ENCODE results near the gene SLC39A11.

SLC39A11 gene

DNA sequence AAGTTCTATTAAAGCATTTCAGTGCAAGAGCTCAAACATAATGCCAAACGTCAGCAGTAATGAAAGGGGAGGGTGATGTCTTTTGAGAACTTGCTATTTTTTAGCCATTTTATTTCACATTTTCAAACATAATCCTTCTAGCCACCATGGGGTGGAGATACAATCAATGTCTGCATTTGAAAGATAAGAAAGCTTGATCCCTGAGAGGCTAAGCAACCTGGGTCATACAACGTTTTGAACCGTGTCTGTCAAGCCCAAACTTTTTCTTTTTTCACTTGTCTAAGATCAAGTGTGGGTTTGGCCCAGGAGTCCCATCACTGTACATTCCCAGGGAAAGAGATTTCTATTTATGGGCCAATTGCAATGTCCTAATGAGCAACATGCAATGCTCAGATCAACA is 331.1 kb downstream of the SLC39A11 start:
- no peak overlapping the region for H3K4me3 ChIP-seq (ENCODE audit: low read depth, low read length)
- DNase-seq (ENCODE audit: low read depth), result no peak

DNA sequence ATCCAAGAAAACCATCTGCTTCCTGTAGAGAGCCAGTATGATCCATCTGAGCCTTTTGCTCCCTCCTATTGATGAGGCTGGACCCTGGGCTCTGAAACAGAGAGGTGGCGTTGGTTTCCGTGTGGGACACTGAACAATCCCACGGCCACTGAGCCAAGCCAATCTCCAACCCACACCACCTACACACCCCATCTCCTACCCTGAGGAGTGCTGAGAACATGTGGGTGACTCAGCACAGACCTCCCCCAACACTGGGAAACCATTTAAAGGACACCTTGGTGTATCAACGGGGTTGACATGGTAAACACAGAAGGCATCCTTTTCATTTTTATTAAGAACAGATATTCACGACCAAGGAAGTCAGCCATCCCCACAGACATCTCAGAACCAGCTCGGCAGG is 332.1 kb downstream of the SLC39A11 start:
- DNase-seq (ENCODE audit: low read depth), result no peak
- no peak overlapping the region for H3K4me3 ChIP-seq (ENCODE audit: low read depth, low read length)

DNA sequence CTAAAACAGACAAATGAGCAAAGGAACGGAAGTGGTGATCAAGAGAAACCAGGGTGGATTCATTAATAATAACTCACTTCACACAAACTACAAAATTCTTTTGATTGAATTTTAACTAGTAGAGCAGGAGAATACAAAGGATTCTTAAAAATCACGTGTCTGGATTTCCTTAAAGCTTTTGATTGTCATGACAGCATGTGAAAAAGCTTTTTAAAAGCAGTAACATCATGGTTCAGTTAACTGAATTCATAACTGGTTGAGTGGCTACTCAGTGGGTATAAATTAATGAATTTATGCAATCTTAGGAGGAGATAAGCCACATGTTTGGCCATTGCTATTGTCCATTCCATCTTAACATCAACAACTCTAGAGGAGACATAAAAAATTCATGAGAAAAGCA is 333.2 kb downstream of the SLC39A11 start:
- no peak overlapping the region for H3K4me3 ChIP-seq (ENCODE audit: low read depth, low read length)
- no peak for DNase-seq (ENCODE audit: low read depth)

DNA sequence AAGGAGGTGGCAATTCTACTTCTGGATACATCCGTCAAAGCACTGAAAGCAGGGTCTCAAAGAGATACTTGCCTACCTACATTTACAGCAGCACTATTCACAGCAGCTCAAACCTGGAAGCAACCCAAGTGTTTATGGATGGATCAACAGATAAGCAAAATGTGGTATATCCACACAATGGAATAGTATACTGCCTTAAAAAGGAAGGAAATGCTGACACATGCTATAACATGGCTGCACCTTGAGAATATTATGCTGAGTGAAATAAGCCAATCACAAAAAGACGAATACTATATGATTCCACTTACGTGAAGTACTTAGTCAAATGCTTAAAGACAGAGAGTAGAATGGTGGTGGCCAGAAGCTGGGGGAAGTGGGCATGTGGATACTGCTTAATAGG is 336.2 kb downstream of the SLC39A11 start:
- DNase-seq (ENCODE audit: low read depth), result no peak
- H3K4me3 ChIP-seq (ENCODE audit: low read depth, low read length), result no peak overlapping the region

DNA sequence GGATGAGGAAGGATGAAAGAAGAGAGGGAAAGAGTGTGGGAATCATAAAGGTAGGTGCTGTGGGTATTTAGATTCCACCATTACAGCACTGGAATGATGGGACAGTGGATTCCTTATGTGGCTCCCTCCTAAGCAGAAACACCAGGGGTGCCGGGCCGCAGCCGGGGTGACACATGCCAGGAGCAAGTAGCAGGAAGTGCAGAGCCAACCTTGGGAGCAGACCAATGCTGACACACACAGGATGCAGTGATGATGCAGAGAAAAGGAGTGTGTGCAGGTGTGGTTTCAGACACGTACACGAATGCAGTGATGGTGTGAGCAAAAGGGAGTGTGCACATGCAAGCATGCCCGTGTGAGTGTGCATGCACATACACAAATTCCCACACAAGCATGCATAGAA is 338.0 kb downstream of the SLC39A11 start:
- no peak for DNase-seq (ENCODE audit: low read depth)
- no peak overlapping the region for H3K4me3 ChIP-seq (ENCODE audit: low read depth, low read length)

DNA sequence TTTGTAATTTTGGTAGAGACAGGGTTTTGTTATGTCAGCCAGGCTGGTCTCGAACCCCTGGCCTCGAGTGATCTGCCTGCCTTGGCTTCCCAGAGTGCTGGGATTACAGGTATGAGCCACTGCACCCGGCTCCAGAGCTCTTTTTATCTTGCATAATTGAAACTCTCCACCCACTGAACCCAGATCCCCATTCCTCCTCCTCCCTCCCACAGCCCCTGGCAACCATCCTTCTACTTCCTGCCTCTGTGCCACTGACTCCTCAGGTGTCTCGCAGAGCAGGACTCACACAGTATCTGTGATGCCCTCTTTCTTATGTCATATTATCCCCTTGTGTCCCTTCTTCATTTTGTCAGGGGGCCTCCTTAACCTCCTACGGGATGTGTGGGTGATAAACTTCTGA is 340.7 kb downstream of the SLC39A11 start:
- H3K4me3 ChIP-seq (ENCODE audit: low read depth, low read length), result no peak overlapping the region
- DNase-seq (ENCODE audit: low read depth), result no peak

DNA sequence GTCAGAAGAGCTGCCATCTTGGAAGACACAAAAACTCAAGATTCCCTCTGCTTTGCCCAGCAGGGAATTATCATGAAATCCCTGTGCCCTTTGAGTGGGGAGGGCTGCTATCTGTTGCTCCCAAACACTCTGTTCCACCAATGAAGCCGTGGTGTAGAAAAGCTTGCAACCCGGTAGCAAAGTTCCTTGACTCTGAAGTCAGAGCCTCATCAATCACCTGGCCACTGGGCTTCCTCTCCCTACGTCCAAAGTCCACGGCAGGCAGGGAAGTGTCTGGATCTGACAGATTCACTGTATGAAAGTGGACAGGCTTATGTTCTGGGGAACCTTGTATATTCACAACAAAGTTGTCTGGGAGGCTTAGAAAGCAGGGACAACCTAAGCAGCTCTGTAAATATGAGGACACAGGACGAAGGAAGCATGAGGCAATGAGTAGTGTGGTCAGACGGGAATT is 343.3 kb downstream of the SLC39A11 start:
- no peak for DNase-seq (ENCODE audit: low read depth)
- H3K4me3 ChIP-seq (ENCODE audit: low read depth, low read length), result no peak overlapping the region

DNA sequence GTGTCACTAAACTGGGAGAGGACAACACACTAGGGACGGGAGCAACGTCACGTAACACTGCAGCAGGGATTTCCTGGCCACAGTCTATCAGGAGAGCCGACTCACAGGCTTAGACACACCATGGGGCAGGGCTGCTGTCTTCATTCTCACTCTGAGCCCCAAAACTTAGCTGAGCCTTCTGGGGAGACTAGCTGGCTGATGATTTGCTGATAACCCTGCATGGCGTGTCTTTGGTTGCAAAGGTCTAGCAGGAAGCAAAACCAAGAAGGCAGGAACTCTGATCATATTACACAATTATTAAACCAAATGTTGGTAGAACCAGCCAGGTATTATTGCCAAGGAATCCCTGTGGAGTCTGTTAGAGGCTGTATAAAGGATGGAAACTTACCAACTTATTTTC is 345.0 kb downstream of the SLC39A11 start:
- H3K4me3 ChIP-seq (ENCODE audit: low read depth, low read length), result no peak overlapping the region
- no peak for DNase-seq (ENCODE audit: low read depth)

DNA sequence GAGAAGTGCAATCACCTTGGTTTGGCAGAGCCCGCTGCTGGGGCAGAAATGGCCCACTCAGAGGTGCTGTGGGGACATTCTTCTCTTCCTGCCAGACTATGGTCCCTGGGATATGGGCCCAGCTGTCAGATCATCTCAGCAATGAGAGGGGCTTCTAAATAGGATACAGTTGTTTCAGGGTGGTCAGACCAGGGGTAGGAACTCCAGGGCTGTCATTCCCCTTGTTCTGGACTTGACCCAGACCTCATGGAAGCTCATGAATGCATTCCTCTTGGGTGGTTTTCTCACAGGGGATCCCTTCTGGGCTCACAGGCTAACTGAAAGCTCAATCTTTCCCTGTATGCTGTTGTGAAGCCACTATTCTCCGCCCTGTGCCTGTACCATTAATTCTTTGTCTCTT is 347.2 kb downstream of the SLC39A11 start:
- no peak for DNase-seq (ENCODE audit: low read depth)
- no peak overlapping the region for H3K4me3 ChIP-seq (ENCODE audit: low read depth, low read length)

DNA sequence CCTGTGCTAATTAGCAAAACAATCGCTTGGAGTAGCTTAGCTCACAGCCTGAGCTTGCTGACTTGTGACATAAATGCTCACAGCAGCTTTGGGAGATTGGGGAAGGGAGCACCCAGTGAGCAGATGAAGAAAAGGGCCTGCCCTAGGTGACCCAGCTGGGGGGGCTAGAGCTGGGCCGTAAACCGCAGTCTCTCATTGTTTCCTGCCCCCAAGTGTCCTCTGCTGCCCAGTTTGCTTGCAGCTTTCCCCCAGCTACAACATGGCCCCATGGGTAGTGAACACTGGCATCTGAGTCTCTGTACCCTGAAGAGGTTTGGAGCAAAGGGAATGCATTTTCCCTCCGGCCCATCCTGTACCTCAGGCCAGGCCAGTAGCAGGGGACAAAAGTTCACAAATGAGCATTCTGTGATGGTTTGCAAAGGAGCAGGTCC is 349.4 kb downstream of the SLC39A11 start:
- DNase-seq (ENCODE audit: low read depth), result no peak
- no peak overlapping the region for H3K4me3 ChIP-seq (ENCODE audit: low read depth, low read length)

DNA sequence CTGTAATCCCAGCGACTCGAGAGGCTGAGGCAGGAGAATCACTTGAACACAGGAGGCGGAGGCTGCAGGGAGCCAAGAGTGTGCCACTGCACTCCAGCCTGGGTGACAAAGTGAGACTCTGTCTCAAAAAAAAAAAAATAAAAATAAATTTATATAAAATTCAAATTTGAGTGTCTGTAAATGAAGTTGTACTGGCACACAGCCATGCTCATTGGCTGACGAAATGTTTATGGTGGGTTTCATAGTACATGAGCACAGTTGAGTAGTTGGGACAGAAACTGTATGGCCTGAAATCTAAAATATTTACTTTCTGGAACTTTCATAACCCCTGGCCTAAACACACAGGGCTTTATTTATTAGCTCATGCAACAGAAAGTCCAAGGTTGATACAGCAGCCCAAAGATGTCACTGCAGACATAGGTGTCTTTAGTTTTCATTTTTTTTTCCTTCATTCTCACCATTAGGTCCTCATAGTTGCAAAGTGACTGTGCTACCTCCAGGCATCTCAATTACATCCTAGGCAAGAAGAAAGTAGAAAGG is 355.3 kb downstream of the SLC39A11 start:
- no peak overlapping the region for H3K4me3 ChIP-seq (ENCODE audit: low read depth, low read length)
- no peak for DNase-seq (ENCODE audit: low read depth)

DNA sequence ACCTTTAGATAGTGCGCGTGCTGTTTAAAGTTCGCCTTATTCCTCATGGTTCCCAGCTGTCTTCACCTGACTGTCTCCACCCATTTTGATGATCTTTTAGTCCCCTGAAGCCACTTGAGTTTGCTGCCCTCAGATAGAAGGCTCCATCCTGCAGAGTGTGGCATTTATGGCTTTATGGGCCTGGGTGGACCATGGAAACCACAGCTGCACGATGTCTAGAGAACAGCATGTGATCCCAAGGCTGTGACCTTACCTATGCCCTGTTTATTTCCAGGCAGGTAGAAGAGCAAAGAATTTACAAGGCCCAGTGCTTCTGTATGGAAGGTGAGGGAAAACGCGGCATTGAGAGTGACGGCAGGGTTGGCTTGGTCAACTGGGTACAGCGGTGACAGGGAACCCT is 356.9 kb downstream of the SLC39A11 start:
- H3K4me3 ChIP-seq (ENCODE audit: low read depth, low read length), result no peak overlapping the region
- no peak for DNase-seq (ENCODE audit: low read depth)

DNA sequence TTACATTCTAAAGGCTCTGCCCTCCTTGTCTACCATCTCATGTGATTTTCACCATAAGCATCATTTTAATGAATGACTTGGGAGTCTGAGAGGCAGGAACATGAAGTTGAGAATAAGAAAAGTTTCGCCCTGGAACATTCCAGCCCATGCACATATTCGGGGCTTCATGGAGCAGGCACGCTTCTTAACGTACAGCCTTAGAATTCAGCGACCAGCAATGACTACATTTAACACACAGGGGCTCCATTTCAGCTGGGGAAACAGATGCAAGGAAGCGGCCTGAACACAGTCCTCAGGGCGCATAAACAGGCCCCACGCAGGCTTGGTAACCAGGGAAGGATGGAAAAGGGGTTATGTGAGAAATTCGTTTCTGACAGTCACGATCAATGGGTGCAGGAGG is 357.4 kb downstream of the SLC39A11 start:
- no peak overlapping the region for H3K4me3 ChIP-seq (ENCODE audit: low read depth, low read length)
- no peak for DNase-seq (ENCODE audit: low read depth)

DNA sequence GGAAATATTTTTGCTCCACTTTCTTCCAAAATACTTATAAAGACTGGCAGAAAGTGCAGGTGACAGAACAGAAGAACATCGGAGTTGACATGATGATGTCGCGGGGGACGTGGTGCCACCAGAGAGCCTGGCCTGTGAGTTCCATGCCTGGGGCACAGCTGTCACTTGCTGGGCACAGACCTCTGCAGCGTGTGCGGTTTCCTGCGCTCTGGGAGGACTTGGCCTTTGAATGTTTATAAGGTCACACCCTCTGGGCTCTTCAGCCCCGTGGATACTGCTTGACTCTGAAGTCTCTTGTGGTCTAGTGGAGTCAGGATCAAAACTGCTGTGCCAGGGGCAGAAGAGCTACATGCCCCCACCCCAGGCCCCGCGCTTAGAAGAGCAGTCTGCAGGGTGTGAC is 357.9 kb downstream of the SLC39A11 start:
- DNase-seq (ENCODE audit: low read depth), result no peak
- no peak overlapping the region for H3K4me3 ChIP-seq (ENCODE audit: low read depth, low read length)

DNA sequence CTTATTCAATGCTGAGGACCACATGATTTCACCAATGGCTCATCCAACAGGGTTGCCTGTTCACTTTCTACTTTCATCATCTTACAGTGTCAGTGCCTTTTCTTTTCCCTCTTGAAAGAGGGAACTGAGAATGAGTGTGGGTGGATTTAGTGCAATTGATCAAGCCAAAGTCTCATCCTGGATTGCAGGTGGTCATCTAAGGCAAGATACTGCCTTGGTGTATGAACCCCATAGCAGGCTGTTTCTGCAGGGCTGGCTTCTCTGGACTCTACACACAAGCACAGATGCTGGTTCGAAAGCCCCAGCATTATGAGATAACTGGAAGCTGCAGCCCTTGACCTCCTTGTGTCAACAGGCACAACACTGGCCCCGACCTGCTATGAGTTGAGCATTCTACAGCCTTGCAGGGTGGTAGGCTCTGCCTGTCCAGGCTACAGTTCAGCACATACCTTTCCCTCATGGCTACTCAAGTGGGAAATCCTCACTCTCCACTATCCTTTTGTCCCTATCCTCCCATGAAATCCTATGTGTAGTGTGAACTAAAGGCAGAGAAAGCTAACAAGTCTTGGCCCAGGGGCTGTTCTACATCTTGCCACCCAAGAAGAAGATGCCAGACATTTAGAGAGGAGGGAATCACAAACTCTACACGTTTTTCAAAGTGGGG is 358.7 kb downstream of the SLC39A11 start:
- DNase-seq (ENCODE audit: low read depth), result no peak

DNA sequence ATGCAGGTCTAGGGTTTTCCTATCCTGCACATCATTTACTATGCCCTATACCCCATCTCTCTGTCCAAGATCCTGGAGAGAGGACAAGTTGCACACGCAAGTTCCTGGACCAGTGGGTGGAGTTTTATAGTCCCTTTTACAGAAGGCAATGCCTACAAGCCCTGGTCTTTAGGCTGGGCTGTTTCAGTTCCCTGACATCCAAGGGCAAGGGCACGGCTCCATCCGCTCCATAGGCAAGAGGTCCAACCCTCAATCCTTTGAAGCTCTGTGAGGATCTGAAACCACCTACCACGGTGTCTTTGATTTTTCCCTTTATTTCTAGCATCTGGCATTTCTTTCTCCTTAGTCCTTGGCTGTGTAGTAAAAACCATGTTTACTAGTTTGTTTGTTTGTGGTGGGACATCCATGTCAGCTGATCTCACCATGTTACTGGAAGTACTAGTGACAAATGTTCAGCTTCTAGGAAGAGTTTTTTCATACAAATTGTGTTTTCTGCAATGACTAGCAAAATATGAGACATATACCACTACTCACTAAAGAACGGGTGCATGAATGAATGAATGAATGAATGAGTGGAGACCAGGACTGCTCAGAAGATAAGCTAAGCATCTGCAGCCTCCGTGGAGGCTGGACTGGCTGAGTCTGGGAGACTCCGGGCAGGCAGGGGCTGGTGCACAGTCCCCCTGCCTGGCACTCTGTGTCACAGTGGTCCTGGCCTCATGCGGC is 359.4 kb downstream of the SLC39A11 start:
- H3K4me3 ChIP-seq (ENCODE audit: low read depth, low read length), result no peak overlapping the region
- no peak for DNase-seq (ENCODE audit: low read depth)

More for the DNA sequence above, 358.7 kb downstream of the SLC39A11 start:
- no peak overlapping the region for H3K4me3 ChIP-seq (ENCODE audit: low read depth, low read length)

DNA sequence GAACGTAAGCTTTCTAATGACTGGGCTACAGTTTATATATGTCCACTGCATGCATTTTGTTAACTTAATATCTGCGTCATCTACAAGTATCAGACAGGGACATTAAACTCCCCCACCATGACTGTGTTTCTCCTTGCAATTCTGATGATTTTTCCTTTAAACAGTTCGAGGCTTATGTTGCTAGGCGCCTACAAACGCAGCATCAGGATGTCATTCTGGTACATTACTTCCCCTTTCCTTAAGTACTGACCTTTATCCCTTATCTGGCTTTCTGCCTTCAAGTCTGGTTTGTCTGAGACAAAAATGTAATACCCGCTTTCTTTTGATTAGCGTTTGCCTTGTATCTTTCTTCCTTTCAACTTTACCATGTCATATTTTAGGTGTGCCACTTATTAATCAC is 362.4 kb downstream of the SLC39A11 start:
- DNase-seq (ENCODE audit: low read depth), result no peak
- H3K4me3 ChIP-seq (ENCODE audit: low read depth, low read length), result no peak overlapping the region

DNA sequence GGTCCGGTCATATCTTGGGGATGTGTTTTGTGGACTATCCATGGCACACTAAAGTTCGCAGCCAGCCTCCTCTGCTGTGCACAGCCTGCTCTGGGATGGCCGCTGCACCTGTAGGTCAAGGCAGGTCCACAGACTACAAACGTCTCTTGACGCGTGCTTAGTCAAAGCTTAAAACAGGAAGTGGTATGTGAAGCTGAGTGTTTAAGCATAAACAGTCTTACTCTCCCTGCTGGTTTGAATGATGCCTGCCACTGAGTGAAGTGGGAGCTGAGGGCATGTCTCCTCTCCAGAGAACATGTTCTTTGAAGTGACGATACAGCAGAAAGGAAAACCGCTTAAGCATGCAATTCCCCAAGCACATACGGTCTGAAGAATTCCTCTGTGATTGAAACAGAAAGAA is 365.6 kb downstream of the SLC39A11 start:
- no peak for DNase-seq (ENCODE audit: low read depth)
- H3K4me3 ChIP-seq (ENCODE audit: low read depth, low read length), result no peak overlapping the region

DNA sequence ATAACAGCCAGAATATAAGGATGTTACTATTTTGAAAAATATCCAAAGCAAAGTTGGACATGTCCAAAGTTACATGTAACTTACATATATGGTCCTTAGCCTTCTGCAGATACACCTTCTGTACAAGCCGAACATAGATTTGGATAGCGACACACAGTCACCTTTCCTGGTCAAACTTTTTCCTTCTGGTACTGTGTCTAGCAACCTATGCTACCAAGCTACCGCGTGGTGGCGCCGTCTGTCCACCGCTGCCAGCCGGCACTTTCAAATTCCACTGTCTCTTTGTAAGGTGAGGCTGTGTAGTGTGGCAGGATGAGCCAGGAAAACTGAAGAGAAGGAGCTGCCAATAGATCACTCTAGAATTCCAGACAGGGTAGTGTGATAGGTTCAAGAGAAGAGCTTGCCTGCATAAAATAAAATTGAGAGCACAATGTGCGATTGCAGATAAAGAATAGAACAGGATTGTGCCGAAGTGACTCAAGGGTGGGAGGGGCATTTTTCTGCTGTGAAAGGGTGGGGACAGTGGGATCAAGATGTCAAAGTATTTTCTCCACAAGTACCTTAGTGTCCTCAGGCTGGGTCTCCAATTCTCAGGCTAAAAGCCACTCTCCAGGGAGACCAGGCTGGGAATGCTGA is 366.9 kb downstream of the SLC39A11 start:
- no peak for DNase-seq (ENCODE audit: low read depth)
- H3K4me3 ChIP-seq (ENCODE audit: low read depth, low read length), result no peak overlapping the region

DNA sequence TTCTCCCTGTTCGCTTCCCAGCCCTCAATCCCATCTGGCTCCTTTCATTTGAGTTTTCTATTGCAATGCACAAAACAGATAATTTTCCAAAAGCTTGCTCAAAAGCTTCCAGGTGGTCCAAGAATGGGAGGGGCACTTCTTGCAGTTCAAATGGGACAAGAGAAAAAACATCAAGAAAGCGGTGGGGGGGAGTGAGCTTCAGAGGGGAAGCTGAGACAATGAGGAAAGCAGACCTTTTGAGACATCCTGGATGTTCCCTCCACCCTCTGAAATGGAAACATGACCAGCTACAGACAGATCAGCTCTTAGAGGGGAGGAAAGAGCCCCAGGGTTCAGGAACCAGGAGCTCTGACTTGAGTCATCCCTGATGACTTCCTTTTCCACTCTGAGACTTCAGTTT is 368.2 kb downstream of the SLC39A11 start:
- DNase-seq (ENCODE audit: low read depth), result no peak
- H3K4me3 ChIP-seq (ENCODE audit: low read depth, low read length), result no peak overlapping the region

DNA sequence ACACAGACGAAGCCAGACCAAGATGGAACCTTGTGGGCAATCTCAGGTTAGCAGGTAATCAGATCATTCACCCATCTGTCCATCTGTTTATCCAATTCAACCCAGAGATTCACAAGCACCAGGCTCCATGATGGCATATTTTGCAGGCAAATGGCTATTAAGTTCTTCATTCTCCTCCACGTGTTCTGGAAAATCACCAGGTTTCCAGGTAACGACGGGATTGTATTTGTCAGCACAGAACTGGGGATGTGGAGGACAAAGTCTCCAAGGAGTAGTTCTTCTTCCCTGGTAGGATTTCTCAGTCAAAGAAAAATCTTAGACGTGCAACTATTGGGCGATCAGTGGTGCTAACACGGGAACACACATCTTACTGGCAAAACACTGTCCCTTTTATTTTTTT is 368.8 kb downstream of the SLC39A11 start:
- DNase-seq (ENCODE audit: low read depth), result no peak
- H3K4me3 ChIP-seq (ENCODE audit: low read depth, low read length), result no peak overlapping the region
